ENCODE measurements around the gene BICRA.

BICRA gene

DNA sequence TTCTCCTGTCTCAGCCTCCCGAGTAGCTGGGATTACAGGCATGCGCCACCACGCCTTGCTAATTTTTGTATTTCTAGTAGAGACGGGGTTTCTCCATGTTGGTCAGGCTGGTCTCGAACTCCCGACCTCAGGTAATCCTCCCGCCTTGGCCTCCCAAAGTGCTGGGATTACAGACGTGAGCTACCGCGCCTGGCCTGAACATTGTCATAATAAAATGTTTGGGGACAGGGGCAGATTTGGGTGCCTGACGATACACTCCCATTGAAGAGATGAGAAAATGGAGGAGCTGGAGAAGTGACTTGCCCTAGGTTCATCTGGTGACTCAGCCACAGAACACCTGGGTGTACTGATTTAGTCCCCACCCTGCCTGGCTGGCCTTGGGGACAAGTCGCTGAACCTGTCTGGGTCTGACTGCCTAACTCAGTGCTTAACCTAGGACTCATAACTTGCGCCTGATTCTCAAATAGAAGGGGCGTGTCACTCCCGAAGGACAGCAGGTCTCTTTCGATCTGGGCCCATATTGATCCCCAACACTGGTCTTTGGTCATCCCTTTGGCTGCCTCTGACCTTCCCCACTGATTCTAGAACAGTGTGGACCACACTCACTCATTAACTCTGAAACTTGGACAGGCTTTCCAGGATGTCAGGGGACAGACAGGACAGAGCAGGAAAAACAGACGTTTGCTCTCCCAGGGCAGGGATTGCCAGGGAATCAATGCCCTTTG, 7.6 kb upstream of the BICRA start:
- no peak for DNase-seq

DNA sequence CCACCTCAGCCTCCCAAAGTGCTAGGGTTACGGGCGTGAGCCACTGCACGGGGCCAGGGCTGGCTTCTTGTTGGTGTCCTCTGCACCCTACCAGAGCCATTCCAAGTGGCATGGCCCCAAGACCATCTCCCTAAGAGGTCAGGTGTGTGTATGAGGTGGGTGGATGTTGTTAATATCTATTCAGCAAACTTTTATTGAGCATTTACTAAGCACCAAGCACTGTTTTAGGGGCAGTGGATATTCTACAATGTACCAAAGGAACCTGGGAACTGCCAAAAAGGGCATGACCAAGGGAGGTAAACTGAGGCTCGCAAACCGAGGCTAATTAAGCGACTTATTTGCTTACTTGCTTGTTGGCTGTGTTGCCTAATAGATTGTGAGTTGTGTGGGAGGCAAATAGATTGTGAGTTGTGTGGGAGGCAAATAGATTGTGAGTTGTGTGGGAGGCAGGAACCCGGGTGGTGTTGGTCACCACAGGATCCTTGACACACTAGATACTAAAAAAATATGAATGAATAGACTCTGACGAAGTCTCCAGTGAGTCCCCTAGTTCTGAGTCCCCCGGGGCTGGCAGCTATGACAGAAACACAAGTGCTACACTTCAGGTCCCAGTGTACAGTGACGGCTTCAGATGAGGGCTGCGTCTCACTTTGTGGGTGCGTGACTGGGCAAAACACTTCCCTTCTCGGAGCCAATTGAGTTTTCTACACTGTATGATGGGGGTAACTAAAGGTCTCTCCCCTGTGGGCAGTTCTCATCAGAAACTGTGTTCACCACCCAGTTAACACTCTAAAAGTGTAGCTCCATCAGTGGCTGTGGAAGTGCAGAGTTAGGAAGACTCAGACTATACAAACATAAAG, 5.0 kb upstream of the BICRA start:
- no peak for DNase-seq

DNA sequence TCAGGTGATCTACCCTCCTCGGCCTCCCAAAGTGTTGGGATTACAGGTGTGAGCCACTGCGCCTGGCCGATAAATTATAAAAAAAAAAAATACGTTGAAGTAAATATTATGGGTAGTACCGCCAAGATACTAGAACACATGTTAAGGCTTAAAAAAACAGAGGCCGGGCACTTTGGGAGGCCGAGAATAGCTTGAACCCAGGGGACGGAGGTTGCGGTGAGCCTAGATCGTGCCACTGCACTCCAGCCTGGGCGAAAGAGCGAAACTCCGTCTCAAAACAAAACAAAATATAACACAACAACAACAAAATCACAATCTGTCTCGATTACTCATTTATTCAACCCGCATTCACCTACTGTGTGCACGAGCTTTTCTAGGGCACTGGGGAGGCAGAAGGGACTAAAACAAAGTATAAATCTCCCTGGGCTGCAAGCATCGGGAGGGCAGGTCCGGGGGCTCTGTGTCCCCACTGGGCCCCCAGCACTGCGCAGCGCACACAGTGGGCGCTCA, 1.3 kb upstream of the BICRA start:
- no peak for DNase-seq

DNA sequence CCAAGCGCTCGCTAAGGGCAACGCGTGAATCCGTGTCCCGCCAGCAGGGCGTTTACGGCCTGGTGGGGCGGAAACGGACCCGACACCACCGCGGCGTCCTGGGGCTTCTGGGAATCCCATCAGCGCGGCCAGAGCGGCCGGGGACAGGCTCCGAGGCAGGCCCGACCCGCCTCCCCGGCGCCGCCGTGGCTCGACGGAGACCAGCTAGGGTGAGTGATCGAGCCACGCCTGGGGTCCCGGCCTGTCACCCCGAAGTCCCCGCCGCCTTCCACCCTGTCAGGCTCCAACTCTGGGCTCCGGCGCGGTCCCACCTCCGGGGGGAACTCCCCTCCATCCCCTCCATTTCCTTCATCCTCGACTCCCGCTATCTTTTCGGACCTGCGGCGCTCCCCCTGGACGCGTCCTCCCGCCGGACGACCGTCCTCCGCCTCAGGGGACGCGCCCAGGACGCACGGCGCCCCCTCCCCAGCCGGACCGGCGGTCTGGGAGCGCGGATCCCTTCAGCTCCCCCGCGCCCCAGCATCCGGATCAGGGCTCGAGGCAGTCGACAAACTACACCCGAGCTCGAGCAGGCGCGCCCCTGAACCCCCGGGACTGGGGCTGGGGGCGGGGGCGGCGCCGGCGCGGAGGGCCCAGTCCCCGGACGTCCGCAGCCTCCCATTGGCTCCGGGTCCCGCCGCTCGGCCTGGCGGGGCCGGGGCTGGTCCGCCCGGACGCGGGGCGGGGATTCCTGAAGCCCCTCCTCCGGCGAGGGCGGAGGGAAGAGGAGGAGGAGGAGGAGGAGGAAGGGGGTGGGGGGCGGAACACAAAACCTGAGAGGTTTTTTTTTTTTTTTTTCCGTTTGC, 638 bp upstream of the BICRA start:
- DNase-seq: peak; percentile 79

DNA sequence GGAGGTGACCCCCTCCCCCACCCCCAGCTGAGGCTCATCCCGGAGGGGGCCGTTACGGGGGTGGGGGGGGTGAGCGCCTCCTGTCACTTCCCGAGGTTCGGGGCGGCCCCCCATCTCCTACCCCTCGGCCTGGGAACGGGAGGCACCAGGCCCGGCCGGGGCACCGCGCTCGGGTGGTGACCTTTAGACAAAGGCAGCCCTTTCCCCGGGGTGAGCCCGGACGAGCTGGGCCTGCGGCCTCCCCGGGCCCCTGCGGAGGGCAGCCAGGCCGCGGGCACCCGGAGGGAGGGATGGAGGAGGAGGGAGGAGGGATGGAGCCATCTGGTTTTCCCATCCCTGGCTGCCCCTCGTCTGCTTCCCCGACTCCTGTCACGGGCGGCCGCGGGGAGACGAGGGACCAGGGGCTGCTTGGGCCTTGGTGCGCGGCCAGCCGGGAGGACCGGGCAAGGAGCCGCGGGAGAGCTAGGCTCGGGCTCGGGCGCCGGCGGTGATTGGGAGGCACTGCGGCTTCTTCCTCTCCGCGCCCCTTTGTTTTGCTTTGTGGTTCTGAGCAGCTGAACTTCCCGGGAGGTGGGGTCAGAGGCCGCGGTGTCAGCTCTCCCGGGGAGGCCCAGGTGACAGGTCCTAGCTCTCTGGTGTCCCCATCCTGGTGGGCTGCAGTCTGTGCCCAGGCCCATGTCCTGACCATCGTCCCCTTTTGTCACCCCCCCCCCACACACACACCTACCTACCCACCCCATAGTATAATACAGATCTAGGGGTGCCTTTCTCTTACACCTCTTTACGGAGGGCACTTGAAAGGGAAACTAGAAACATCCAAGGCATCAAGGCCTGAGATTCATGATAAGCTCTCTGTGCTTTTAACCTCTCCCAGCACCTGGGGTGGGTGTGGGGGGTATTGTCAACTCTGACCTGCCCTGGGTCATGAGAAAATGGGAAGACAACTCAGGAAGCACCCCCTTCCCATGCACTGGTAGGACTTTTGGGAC, 1.3 kb downstream of the BICRA start:
- peak; percentile 23 for DNase-seq

DNA sequence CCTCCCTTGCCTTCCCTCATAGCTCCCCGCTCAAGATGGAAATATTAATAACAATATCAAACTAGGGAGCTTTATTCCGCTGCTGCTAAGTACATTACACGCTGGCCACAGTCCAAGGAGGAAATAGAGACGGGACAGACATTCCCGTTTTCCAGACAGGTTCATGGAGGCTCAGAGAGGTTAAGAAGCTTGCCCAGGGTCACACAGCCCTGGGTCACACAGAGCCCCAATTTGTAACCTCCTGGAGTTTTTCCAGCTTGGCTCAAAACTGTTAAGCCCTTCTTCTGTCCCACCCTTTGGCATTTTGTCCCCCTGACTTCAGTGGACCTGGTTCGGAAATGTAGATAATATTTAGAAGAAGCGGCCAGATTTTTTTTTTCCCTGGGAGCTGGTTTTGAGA, 2.0 kb downstream of the BICRA start:
- DNase-seq: no peak

DNA sequence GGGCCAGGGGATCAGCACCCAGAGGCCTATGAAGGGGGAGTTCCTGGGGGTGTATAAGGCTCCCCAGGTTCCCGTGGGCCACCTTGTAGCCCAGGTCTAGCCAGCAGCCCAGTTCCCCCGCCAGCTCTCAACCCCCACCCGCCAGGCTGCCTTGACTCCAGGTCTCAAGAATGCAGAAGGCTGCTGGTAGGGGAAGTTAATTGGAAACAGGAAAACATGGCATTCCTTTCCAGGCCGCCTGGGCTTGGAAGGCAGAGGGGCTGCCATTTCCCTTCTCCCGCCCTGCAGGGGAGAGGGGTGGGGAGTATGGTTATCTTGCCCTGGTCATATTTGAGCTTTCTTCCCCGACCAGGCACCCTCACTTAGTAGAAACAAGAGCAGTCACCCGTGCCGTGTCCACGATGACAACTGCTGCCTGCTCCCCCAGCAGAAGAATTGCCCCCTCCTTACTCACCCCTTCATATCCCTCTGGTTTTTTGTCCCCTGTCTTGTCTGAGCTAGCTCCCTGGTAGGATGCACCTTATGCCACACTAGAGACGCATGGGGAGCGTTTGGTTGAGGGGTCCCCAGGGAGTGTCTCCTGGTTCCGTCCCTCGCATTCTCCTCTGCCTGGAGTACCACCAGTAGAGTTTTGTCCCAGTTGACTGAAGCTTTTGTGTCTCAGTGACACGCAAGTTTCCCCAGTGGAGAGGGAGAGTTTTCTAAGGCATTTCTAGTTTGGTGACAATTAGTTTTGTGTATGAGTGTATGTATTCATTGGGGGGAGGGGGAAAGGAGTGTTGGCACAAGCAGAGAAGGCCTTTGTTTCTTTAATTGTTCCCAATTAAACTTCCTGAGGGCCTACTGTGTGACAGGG, 4.5 kb downstream of the BICRA start:
- no peak for DNase-seq

DNA sequence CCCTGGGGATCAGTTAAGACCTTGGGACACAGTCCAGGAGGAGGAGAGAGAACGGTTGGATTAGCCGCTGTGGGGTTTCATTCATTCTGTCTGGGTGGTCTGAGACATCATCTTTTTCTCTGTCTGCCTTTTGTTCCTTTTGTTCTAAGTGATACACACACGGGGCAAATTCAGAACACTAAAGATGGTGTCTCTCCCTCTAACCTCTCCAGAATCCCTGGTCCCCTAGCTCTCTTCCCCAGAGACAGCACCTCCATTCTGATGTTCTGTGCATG, 5.0 kb downstream of the BICRA start:
- DNase-seq: no peak

DNA sequence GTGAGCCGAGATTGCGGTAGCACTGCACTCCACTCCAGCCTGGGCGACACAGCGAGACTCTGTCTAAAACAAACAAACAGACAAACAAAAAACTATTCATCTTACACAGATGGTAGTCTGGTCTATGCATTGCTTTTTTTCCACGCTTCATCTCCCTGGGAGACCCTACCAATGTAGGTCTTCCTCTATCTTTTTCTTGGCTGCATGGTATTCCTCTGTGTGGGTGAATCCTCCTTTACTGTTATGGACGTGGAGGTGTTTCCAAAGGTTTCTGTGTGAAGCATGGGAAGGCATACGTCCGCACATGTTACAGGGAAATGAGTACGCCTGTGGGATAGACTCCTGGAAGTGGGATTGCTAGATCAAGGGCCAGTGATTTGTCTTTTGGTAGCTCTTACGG, 5.6 kb downstream of the BICRA start:
- DNase-seq: no peak

DNA sequence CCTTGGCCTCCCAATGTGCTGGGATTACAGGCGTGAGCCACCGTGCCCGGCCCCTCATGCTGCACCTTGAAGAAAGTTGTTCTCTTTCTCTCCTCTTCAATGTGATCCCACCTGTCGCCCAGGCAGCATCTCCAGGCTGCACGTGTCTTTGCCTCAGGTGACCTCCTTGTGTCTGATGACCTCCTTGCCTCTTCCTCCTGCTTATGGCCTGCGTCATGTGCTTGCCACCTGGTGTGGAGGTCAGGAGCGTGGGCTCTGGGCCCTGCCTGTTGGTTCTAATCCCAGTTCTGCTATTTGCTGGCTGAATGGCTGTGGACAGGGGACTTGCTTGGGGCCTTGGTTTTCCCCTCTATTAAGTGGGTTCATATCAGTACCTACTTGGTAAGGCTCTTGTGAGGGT, 6.3 kb downstream of the BICRA start:
- no peak for DNase-seq

DNA sequence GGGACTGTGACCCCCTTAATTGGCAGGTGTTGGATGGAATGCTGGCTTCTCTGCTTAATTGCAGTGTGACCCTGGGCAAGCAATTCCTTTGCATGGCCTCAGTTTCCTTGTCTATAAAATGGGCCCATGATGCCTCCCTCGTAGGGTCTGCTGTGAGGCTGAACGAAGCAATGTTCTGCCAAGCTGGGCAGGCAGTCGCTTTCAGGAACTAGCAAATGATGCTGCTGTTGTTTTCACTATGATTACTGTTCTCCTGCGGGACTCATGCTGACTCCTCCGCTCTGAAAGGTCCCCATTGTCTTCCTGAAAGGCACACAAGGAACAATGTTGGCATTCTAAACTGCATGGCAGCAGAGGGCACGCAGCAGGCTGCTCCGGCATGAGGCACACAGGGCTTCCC, 6.8 kb downstream of the BICRA start:
- no peak for DNase-seq

DNA sequence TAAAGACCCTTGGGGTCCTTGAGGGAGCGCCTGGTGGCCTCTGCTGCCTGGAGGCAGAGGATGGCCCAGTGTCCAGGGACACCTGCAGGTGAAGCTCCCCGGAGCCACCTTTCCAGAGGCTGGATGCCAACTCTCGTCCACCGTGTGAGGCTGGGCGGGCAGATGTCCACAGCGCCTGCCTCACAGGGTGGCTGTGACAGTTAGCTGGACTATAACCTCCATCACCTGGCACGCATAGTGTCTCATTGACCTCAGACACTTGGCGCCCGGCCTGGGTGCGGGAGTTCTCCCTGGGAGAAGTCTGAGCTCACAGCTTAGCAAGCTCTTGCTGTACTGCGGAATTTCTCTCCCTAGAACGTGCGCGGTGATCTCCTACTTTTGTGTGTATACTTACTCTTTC, 9.8 kb downstream of the BICRA start:
- no peak for DNase-seq

DNA sequence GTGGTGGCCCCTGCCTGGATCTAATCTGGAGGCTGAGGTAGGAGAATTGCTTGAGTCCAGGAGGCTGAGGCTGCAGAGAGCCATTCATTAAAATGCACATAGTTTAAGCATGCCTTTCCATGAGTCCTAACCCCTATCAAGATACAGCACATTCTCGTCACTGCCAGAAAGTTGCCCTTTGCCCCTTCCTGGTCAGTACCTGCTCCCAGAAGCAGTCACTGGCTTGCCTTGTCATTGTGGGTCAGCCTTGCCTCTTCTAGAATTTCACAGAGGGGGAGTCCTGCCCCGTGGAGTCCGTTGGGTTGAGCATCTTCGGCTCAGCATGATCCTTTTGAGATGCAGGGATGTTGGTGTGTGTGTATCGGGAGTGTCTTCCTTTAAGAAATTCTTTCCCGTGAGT, 10.8 kb downstream of the BICRA start:
- DNase-seq: no peak

DNA sequence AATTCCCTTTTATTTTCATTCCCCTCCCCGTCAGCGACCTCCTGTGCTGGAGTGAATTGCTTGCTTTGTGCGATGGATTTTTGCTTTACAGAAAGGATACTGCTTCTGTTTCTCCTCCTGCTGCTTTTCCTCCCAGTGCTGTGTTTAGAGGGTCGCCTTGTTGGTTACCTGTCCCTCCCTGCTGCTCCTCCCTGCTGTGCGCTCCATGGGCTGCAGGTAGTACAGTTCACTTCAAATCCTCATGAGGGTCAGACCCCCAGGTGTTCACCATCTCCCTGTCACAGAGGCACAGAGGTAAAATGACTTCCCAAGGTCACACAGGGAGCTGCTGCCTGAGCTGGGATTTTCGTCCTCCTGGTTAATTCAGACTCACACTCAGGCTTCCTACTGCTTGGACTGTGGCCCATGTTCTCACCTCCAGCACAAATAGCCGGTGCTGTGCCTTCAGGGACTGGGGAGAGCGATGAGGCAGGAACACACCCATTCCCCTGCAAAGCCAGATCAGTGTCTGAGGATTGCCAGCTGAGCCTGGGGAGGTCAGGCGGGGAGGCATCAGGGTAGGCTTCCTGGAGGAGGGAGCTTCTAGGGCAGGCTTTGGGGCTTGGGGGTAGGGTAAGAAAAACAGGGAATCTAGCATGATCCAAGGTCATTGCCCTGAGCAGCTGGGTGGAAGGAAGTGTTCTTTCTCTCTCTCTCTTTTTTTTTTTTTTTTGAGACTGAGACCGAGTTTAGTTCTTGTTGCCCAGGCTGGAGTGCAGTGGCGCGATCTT, 14.4 kb downstream of the BICRA start:
- no peak for DNase-seq

DNA sequence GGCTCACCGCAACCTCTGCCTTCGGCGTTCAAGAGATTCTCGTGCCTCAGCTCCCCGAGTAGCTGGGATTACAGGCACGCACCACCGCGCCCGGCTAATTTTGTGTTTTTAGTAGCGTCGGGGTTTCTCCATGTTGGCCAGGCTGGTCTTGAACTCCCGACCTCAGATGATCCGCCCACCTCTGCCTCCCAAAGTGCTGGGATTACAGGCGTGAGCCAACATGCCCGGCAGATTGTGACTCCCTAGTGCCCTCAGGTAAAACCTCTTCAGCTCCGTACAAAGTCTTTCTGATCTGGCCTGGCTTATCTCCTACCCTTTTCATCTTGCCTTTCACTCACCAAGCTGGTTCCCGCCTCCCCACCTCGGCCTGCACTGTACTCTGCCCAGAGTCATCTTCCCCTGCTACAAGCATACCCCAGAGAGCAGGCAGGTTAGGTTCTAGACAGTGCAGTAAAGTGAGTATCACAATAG, 15.0 kb downstream of the BICRA start:
- DNase-seq: no peak

DNA sequence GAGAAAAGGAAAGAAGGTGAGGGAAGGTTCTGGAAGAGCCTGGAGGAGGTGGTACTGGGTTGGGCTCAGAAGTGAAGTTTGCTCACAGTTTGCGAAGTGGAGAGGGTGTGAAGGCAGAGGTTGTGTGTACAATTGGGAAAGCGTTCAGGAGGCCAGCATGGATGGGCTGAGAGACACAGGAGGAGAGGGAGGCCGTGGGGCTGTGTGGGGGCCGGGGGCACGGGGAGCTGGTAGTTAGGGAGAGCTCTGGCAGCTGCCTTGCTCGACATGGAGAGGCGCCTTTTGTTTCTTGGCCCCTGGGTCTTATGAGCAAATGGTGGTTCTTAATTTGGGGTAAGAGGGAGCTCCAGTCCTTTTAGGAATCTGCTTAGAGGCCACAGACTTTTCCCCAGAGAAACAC, 16.7 kb downstream of the BICRA start:
- DNase-seq: no peak

DNA sequence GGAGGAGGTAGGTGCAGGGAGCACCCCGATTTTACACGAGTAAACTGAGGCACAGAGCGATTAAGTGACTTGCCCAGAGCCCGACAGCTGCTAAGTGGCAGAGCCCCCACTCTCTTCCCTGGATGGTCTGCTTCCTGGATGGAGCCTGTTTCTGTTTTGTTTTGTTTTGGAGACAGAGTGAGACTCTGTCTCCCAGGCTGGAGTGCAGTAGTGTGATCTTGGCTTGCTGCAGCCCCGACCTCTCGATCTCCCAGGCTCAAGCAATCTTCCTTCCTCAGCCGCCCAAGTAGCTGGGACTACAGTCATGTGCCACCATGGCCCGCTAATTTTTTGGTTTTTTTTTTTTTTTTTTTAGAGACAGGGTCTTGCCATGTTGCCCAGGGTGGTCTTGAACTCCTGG, 17.3 kb downstream of the BICRA start:
- DNase-seq: no peak

DNA sequence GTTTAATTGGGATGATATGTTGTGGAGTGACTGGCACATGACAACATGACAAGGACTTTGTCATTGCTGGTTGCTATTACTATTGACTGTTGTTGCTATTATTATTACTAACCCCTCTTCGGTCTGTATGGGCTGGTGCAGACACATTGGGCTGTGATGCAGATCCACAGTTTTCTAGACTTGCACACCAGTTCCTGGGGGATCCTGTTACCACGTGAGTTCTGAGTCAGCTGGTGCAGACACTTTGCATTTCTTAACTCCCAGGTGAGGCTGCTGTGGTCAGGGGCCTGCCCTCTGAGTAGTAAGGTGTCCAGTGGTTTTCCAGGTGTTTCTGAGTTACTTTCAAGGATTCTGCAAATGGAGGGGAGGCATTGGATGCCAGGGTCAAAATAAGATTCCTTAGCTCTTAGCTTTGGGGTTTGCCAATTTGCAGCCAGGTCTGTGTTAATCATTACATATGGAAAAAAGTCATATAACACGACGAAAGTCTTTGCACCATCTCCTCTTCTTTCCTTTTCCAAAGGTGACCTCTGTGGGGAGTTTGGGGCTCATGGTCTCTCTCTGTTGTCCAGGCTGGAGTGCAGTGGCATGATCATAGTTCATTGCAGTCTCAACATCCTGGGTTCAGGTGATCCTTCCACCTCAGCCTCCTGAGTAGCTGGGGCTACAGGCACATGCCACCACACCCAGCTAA, 19.3 kb downstream of the BICRA start:
- DNase-seq: no peak

DNA sequence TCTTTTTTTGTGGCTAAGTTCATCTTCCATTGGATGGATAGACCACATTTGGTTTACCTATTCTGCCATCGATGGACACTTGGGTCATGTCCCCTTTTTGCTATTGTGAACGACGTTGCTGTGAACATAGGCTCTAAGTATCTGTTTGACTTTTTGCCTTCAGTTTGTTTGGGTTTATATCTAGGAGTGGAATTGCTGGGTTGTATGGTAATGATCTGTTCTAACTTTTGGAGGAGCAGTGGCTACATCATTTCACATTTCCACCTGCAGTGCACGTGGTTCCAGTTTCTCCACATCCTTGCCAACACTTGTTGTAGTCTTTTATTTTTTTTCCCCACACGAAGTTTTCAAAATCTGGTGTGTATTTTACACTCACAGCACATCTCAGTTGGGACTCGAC, 21.7 kb downstream of the BICRA start:
- DNase-seq: no peak

All from KG1 (cell line).